ENCODE results near the gene VRK2.

- no peak for TF ChIP-seq CTCF (conservative IDR thresholded peaks at IDR 0.05; ENCODE audit: low read depth in 2 of 2)
- no peak for TF ChIP-seq EZH2 (IDR thresholded peaks at IDR 0.05; ENCODE audit: low read depth, unreplicated experiment)
- no peak for TF ChIP-seq POLR2AphosphoS5 (IDR thresholded peaks at IDR 0.05; ENCODE audit: low read depth)
- TF ChIP-seq REST (IDR thresholded peaks at IDR 0.05; ENCODE audit: unreplicated experiment), result no peak
- no peak for TF ChIP-seq ETS1 (IDR thresholded peaks at IDR 0.05)
- no peak for TF ChIP-seq CREB1 (CRISPR knock-in tag; IDR thresholded peaks at IDR 0.05; ENCODE audit: low read depth)
- TF ChIP-seq EZH2phosphoT487 (IDR thresholded peaks at IDR 0.05; ENCODE audit: unreplicated experiment), result no peak
- TF ChIP-seq ZNF114 (CRISPR knock-in tag; IDR thresholded peaks at IDR 0.05), result no peak
- no peak for TF ChIP-seq NANOG (IDR thresholded peaks at IDR 0.05; ENCODE audit: borderline replicate concordance)
- TF ChIP-seq JUNB (IDR thresholded peaks at IDR 0.05; ENCODE audit: unreplicated experiment), result no peak
- no peak for TF ChIP-seq STAT1 (IDR thresholded peaks at IDR 0.05; ENCODE audit: unreplicated experiment)
Measured at GRCh38 chr2:58056192-58056916, 9.7 kb downstream of the VRK2 start.

Data from GM23338 (cell line).